OCI-LY1 (cell line): ENCODE measurements around the gene MAPK10.
A peak's percentile ranks its signal among the peaks of the same experiment; 100 is the strongest.

Experiments used
- H2AFZ ChIP-seq: fragments of 200-600 bp; sonication (generic), shearing (Covaris generic); 2 replicates; pipeline ENCODE4 v1.6.0; 2014; ENCODE audit warnings: antibody characterized with exemption, mild to moderate bottlenecking, low read length
- H3F3A ChIP-seq: fragments of 200-600 bp; sonication (generic), shearing (Covaris generic); 2 replicates; pipeline ENCODE4 v1.6.0; 2014; ENCODE audit warnings: mild to moderate bottlenecking, antibody characterized with exemption, low read length, moderate library complexity; ENCODE audit not compliant: insufficient read depth
- H3K27ac ChIP-seq: fragments of 200-600 bp; sonication (generic); 2 replicates; pipeline ENCODE4 v1.5.1; 2014; ENCODE audit warnings: low read length, mixed run types, mild to moderate bottlenecking, low read depth; ENCODE audit not compliant: poor library complexity, severe bottlenecking
- H3K27me3 ChIP-seq: fragments of 200-600 bp; sonication (generic); 2 replicates; pipeline ENCODE4 v1.6.0; 2014; ENCODE audit warnings: antibody characterized with exemption, mild to moderate bottlenecking, low read length, moderate library complexity; ENCODE audit not compliant: insufficient read depth
- H3K36me3 ChIP-seq: fragments of 200-600 bp; sonication (generic); 2 replicates; pipeline ENCODE4 v1.6.1; 2014; ENCODE audit warnings: mild to moderate bottlenecking, antibody characterized with exemption, low read length, moderate library complexity, mixed read lengths; ENCODE audit not compliant: insufficient read depth
- H3K4me1 ChIP-seq: fragments of 200-600 bp; sonication (generic); 2 replicates; pipeline ENCODE4 v1.5.1; 2014; ENCODE audit warnings: mild to moderate bottlenecking, low read length, moderate library complexity; ENCODE audit not compliant: insufficient read depth, severe bottlenecking
- H3K4me2 ChIP-seq: fragments of 200-600 bp; sonication (generic), shearing (Covaris generic); 2 replicates; pipeline ENCODE4 v1.6.1; 2014; ENCODE audit warnings: low read length
- H3K4me3 ChIP-seq: fragments of 200-600 bp; sonication (generic); 2 replicates; pipeline ENCODE4 v1.5.1; 2014; ENCODE audit warnings: low read length, low read depth, mild to moderate bottlenecking, mixed read lengths; ENCODE audit not compliant: poor library complexity, severe bottlenecking
- H3K79me2 ChIP-seq: fragments of 200-600 bp; shearing (Covaris generic); 2 replicates; pipeline ENCODE4 v1.6.1; 2016; ENCODE audit warnings: mixed run types, low read length, mixed read lengths; ENCODE audit not compliant: insufficient read depth
- H3K9ac ChIP-seq: fragments of 200-600 bp; sonication (generic), shearing (Covaris generic); 2 replicates; pipeline ENCODE4 v1.6.1; 2014; ENCODE audit warnings: mild to moderate bottlenecking, low read length, mixed read lengths
- H3K9me2 ChIP-seq: fragments of 200-600 bp; sonication (generic), shearing (Covaris generic); 2 replicates; pipeline ENCODE4 v1.6.1; 2014; ENCODE audit warnings: low read depth, mild to moderate bottlenecking, low read length, mixed read lengths
- H3K9me3 ChIP-seq: fragments of 200-600 bp; shearing (Covaris generic); 2 replicates; pipeline ENCODE4 v1.6.1; 2014; ENCODE audit warnings: low read length, mixed read lengths
- H4K20me1 ChIP-seq: fragments of 200-600 bp; sonication (generic), shearing (Covaris generic); 2 replicates; pipeline ENCODE4 v1.6.0; 2016; ENCODE audit warnings: mild to moderate bottlenecking, low read length; ENCODE audit not compliant: insufficient read depth
- CTCF ChIP-seq: fragments of 200-600 bp; sonication (generic), shearing (Covaris generic); IDR thresholded peaks from 2 replicates; pipeline ENCODE4 v1.5.1; 2017; ENCODE audit warnings: mild to moderate bottlenecking, antibody characterized with exemption, low read length, moderate library complexity, mixed read lengths
- EZH2 ChIP-seq: fragments of 200-600 bp; sonication (generic), shearing (Covaris generic); IDR thresholded peaks from 2 replicates; pipeline ENCODE4 v1.8.0; 2017; ENCODE audit warnings: borderline replicate concordance, mixed run types, mild to moderate bottlenecking, antibody characterized with exemption, low read length, moderate library complexity, mixed read lengths

The MAPK10 gene

GRCh38 chr4:86294883-86295282 lies 65.0 kb downstream of the MAPK10 start:
- Histone ChIP-seq H3K4me2 (no peak overlapping the region), H3K4me3 (no peak overlapping the region), H3K9me3 (no peaks in the 10 kb centered on the region), H3K9ac (no peak overlapping the region), H4K20me1 (no peaks in the 10 kb centered on the region), H3K79me2 (no peaks in the 10 kb centered on the region), H3K27me3 (no peaks in the 10 kb centered on the region), H3K36me3 (no peaks in the 10 kb centered on the region), H3K4me1 (peaks cover 10% of the 10 kb centered on the region), H3K27ac (peak overlapping the region; percentile 26), H2AFZ (no peak overlapping the region), H3K9me2 (no peaks in the 10 kb centered on the region), H3F3A (no peaks in the 10 kb centered on the region)
- TF ChIP-seq EZH2: no peak
- TF ChIP-seq CTCF: no peak

GRCh38 chr4:86291180-86291579 lies 68.7 kb downstream of the MAPK10 start:
- H3K4me3 ChIP-seq: no peak overlapping the region
- no peak overlapping the region for H3K4me2 ChIP-seq
- no peaks in the 10 kb centered on the region for H4K20me1 ChIP-seq
- peaks cover 10% of the 10 kb centered on the region for H3K4me1 ChIP-seq
- H3K79me2 ChIP-seq: no peaks in the 10 kb centered on the region
- H3K27me3 ChIP-seq: no peaks in the 10 kb centered on the region
- no peaks in the 10 kb centered on the region for H3K36me3 ChIP-seq
- no peaks in the 10 kb centered on the region for H3K9me3 ChIP-seq
- no peaks in the 10 kb centered on the region for H3K9me2 ChIP-seq
- no peak overlapping the region for H2AFZ ChIP-seq
- no peak for TF ChIP-seq EZH2
- TF ChIP-seq CTCF: no peak
- no peak overlapping the region for H3K27ac ChIP-seq
- no peak overlapping the region for H3K9ac ChIP-seq
- no peaks in the 10 kb centered on the region for H3F3A ChIP-seq

- H3K4me2 ChIP-seq: no peak overlapping the region
- no peaks in the 10 kb centered on the region for H3K36me3 ChIP-seq
- no peaks in the 10 kb centered on the region for H3K9me3 ChIP-seq
- H3K4me1 ChIP-seq: no peaks in the 10 kb centered on the region
- no peak overlapping the region for H3K27ac ChIP-seq
- H4K20me1 ChIP-seq: no peaks in the 10 kb centered on the region
- H3K79me2 ChIP-seq: no peaks in the 10 kb centered on the region
- H2AFZ ChIP-seq: no peak overlapping the region
- no peak overlapping the region for H3K4me3 ChIP-seq
- no peaks in the 10 kb centered on the region for H3F3A ChIP-seq
- H3K27me3 ChIP-seq: no peaks in the 10 kb centered on the region
- TF ChIP-seq CTCF: no peak
- H3K9ac ChIP-seq: no peak overlapping the region
- no peaks in the 10 kb centered on the region for H3K9me2 ChIP-seq
These were observed 73.1 kb downstream of the MAPK10 start for GRCh38 chr4:86286726-86287125.
